ENCODE data around the gene PRSS35.

DNA sequence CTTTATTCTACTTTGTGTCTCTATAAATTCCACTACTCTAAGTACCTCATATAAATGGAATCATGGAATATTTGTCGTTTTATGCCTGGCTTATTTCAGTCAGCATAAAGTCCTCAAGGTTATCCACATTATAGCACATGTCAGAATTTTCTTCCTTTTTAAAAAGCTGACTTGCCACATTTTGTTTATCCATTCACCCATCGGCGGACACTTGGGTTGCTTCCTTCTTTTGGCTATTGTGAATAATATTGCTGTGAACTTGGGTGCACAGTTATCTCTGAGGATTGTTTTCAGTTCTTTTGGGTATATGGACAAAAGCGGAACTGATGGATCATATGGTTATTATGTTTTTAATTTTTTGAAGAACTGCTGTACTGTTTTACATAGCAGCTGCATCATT is 42.3 kb upstream of the PRSS35 start:
- TF ChIP-seq, protein P1, sequence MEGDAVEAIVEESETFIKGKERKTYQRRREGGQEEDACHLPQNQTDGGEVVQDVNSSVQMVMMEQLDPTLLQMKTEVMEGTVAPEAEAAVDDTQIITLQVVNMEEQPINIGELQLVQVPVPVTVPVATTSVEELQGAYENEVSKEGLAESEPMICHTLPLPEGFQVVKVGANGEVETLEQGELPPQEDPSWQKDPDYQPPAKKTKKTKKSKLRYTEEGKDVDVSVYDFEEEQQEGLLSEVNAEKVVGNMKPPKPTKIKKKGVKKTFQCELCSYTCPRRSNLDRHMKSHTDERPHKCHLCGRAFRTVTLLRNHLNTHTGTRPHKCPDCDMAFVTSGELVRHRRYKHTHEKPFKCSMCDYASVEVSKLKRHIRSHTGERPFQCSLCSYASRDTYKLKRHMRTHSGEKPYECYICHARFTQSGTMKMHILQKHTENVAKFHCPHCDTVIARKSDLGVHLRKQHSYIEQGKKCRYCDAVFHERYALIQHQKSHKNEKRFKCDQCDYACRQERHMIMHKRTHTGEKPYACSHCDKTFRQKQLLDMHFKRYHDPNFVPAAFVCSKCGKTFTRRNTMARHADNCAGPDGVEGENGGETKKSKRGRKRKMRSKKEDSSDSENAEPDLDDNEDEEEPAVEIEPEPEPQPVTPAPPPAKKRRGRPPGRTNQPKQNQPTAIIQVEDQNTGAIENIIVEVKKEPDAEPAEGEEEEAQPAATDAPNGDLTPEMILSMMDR (IDR thresholded peaks at IDR 0.05; ENCODE audit: low read depth, low read length) = no peak
- no peak for TF ChIP-seq EZH2phosphoT487 (IDR thresholded peaks at IDR 0.05; ENCODE audit: low read depth)

Measured in OCI-LY3 (cell line).